MM.1S (cell line): ENCODE data around the gene OXCT1.

ENCODE experiments used
- EZH2 ChIP-seq: fragments of 300-600 bp; sonication (generic); optimal IDR thresholded peaks from 2 replicates; pipeline ENCODE3; 2017; ENCODE audit warnings: low read depth, mild to moderate bottlenecking, antibody characterized with exemption, low read length, mixed read lengths
- TF ChIP-seq, protein P1 (sequence below): fragments of 300-600 bp; sonication (generic); IDR thresholded peaks from 2 replicates; pipeline ENCODE4 v1.5.1; 2016; ENCODE audit warnings: antibody characterized with exemption, low read length, mixed read lengths

DNA sequence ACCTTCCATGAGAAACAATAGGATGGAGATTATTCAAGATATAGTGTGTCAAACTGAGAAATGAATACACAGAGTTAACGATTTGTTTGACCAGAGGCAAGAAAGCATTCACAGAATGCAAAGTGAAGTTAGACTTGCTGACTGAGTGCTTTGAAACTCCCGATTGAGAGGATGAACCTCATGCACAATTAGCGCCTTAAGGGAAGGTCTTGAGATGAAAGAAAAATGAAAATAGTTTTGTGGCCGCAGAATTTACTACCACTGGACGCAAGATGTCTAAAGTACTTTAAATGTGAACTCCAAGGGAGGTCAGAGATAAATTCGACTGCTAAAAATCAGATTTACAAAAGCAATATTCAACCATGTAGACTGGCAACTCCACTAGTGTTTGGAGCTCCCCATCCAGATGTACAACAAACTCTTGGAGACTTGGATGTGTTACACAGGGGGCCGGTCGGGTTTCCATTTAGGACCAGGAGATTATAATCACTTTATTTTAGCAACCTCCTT is 33.2 kb upstream of the OXCT1 start:
- TF ChIP-seq, protein P1, sequence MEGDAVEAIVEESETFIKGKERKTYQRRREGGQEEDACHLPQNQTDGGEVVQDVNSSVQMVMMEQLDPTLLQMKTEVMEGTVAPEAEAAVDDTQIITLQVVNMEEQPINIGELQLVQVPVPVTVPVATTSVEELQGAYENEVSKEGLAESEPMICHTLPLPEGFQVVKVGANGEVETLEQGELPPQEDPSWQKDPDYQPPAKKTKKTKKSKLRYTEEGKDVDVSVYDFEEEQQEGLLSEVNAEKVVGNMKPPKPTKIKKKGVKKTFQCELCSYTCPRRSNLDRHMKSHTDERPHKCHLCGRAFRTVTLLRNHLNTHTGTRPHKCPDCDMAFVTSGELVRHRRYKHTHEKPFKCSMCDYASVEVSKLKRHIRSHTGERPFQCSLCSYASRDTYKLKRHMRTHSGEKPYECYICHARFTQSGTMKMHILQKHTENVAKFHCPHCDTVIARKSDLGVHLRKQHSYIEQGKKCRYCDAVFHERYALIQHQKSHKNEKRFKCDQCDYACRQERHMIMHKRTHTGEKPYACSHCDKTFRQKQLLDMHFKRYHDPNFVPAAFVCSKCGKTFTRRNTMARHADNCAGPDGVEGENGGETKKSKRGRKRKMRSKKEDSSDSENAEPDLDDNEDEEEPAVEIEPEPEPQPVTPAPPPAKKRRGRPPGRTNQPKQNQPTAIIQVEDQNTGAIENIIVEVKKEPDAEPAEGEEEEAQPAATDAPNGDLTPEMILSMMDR = no peak
- TF ChIP-seq EZH2 = no peak
